H9 (cell line): ENCODE results near the gene DNAI2. TPM values are rescaled to one million over a fixed set of nuclear protein-coding genes. Genes with fewer than 3 reads are reported as not detected.
"Not testable (repeated sequence)": the region's sequence is repeated elsewhere in the genome, so short reads cannot be mapped to it uniquely, and the experiment has no call there.

Source experiments
- DNase-seq: peaks from one replicate; pipeline ENCODE4 v3.0.0-alpha.2; 2017
- H2AFZ ChIP-seq: one replicate; pipeline ENCODE4 v1.6.1; 2013; ENCODE audit warnings: mild to moderate bottlenecking, low read length, control low read depth, moderate library complexity
- H2AK5ac ChIP-seq: 2 replicates; pipeline ENCODE4 v1.6.1; 2013; ENCODE audit warnings: low read length, control low read depth, mixed read lengths; ENCODE audit not compliant: insufficient read length
- H2BK120ac ChIP-seq: one replicate; pipeline ENCODE4 v1.6.1; 2013; ENCODE audit warnings: low read depth, mild to moderate bottlenecking, low read length, control low read depth, inconsistent platforms; ENCODE audit not compliant: poor library complexity, severe bottlenecking
- H2BK12ac ChIP-seq: 2 replicates; pipeline ENCODE4 v1.6.1; 2013; ENCODE audit warnings: low read length, control low read depth, mixed read lengths, low read depth; ENCODE audit not compliant: insufficient read length
- H2BK15ac ChIP-seq: 2 replicates; pipeline ENCODE4 v1.6.1; 2013; ENCODE audit warnings: low read depth, low read length, control low read depth
- H2BK20ac ChIP-seq: one replicate; pipeline ENCODE4 v1.6.1; 2013; ENCODE audit warnings: low read depth, mild to moderate bottlenecking, low read length, control low read depth, inconsistent platforms; ENCODE audit not compliant: poor library complexity, severe bottlenecking
- H2BK5ac ChIP-seq: 2 replicates; pipeline ENCODE4 v1.6.1; 2013; ENCODE audit warnings: low read length, control low read depth, mixed read lengths; ENCODE audit not compliant: insufficient read length
- H3K14ac ChIP-seq: 2 replicates; pipeline ENCODE4 v1.6.1; 2013; ENCODE audit warnings: low read length, control low read depth; ENCODE audit not compliant: insufficient read depth
- H3K18ac ChIP-seq: 2 replicates; pipeline ENCODE4 v1.6.1; 2013; ENCODE audit warnings: low read depth, mild to moderate bottlenecking, mixed read lengths, low read length, control low read depth; ENCODE audit not compliant: insufficient read length
- H3K23ac ChIP-seq: 2 replicates; pipeline ENCODE4 v1.6.1; 2013; ENCODE audit warnings: low read length, control low read depth, mixed read lengths, low read depth; ENCODE audit not compliant: insufficient read length
- H3K23me2 ChIP-seq: 2 replicates; pipeline ENCODE4 v1.6.1; 2013; ENCODE audit warnings: low read depth, mild to moderate bottlenecking, mixed read lengths, low read length, control low read depth; ENCODE audit not compliant: insufficient read length, poor library complexity, severe bottlenecking
- H3K27ac ChIP-seq: 2 replicates; pipeline ENCODE4 v1.5.1; 2013; ENCODE audit warnings: low read length, control low read depth, mixed read lengths, low read depth; ENCODE audit not compliant: insufficient read length
- H3K27me3 ChIP-seq: 2 replicates; pipeline ENCODE4 v1.6.1; 2013; ENCODE audit warnings: low read length, control low read depth, inconsistent platforms; ENCODE audit not compliant: insufficient read depth
- H3K4ac ChIP-seq: 2 replicates; pipeline ENCODE4 v1.6.1; 2013; ENCODE audit warnings: low read depth, mild to moderate bottlenecking, control low read depth, inconsistent platforms, low read length, moderate library complexity
- H3K4me1 ChIP-seq: 2 replicates; pipeline ENCODE4 v1.6.1; 2013; ENCODE audit warnings: low read length, control low read depth, inconsistent platforms; ENCODE audit not compliant: insufficient read depth
- H3K4me2 ChIP-seq: 2 replicates; pipeline ENCODE4 v1.6.1; 2013; ENCODE audit warnings: low read length, control low read depth, mixed read lengths; ENCODE audit not compliant: insufficient read length, insufficient read depth
- H3K56ac ChIP-seq: 2 replicates; pipeline ENCODE4 v1.6.1; 2013; ENCODE audit warnings: low read depth, mild to moderate bottlenecking, mixed read lengths, low read length, control low read depth; ENCODE audit not compliant: insufficient read length
- H3K79me1 ChIP-seq: 2 replicates; pipeline ENCODE4 v1.6.1; 2013; ENCODE audit warnings: low read depth, mild to moderate bottlenecking, moderate library complexity, low read length, control low read depth, inconsistent platforms; ENCODE audit not compliant: insufficient read depth, poor library complexity, severe bottlenecking
- H3K79me2 ChIP-seq: 2 replicates; pipeline ENCODE4 v1.6.1; 2013; ENCODE audit warnings: low read length, control low read depth, inconsistent platforms; ENCODE audit not compliant: insufficient read depth
- H3K9ac ChIP-seq: 2 replicates; pipeline ENCODE4 v1.6.1; 2013; ENCODE audit warnings: low read length, control low read depth, mixed read lengths; ENCODE audit not compliant: insufficient read length; ENCODE audit errors: extremely low read depth
- H3K9me3 ChIP-seq: one replicate; pipeline ENCODE4 v1.6.1; 2013; ENCODE audit warnings: low read depth, low read length, inconsistent platforms; ENCODE audit not compliant: control insufficient read depth
- H3T11ph ChIP-seq: one replicate; pipeline ENCODE4 v1.6.1; 2013; ENCODE audit warnings: mild to moderate bottlenecking, low read length, control low read depth, inconsistent platforms
- H4K20me1 ChIP-seq: one replicate; pipeline ENCODE4 v1.6.1; 2013; ENCODE audit not compliant: control insufficient read depth, insufficient read length, insufficient read depth
- H4K5ac ChIP-seq: 2 replicates; pipeline ENCODE4 v1.6.1; 2013; ENCODE audit warnings: low read depth, mild to moderate bottlenecking, mixed read lengths, low read length, control low read depth; ENCODE audit not compliant: insufficient read length
- H4K8ac ChIP-seq: replicated peaks from 2 replicates; pipeline ENCODE4 v1.6.1; 2013; ENCODE audit warnings: low read length, control low read depth, mixed read lengths, low read depth; ENCODE audit not compliant: insufficient read length
- H4K91ac ChIP-seq: 2 replicates; pipeline ENCODE4 v1.6.1; 2013; ENCODE audit warnings: low read depth, mild to moderate bottlenecking, moderate library complexity, mixed read lengths, low read length, control low read depth; ENCODE audit not compliant: insufficient read length
- H3K27ac Mint-ChIP-seq, 3 experiments: 2 replicates in 2 of 3; 3 replicates in 1 of 3; pipeline ENCODE4 v1.8.0; 2020 to 2021; ENCODE audit warnings: mixed read lengths in 3 of 3, mild to moderate bottlenecking in 1 of 3, moderate library complexity in 1 of 3
- H3K27me3 Mint-ChIP-seq: 2 replicates; pipeline ENCODE4 v1.8.0; 2021; ENCODE audit warnings: low read depth, mild to moderate bottlenecking, moderate library complexity, mixed read lengths
- H3K36me3 Mint-ChIP-seq, 3 experiments: 2 replicates in 2 of 3; 3 replicates in 1 of 3; pipeline ENCODE4 v1.8.0; 2020 to 2021; ENCODE audit warnings: low read depth in 3 of 3, mixed read lengths in 3 of 3; ENCODE audit not compliant: insufficient read depth in 1 of 3
- H3K4me1 Mint-ChIP-seq, 2 experiments: 2 replicates each; pipeline ENCODE4 v1.8.0; 2020; ENCODE audit warnings: mixed read lengths in 2 of 2
- H3K4me3 Mint-ChIP-seq, 2 experiments: 2 replicates in 1 of 2; 3 replicates in 1 of 2; pipeline ENCODE4 v1.8.0; 2020 to 2021; ENCODE audit warnings: mild to moderate bottlenecking in 2 of 2, mixed read lengths in 2 of 2, moderate library complexity in 1 of 2
- H3K9me3 Mint-ChIP-seq, 2 experiments: 2 replicates in 1 of 2; 3 replicates in 1 of 2; pipeline ENCODE4 v1.8.0; 2020; ENCODE audit warnings: mild to moderate bottlenecking in 2 of 2, mixed read lengths in 2 of 2, moderate library complexity in 1 of 2
- WGBS: extraction: QIAGEN DNeasy Blood & Tissue Kit; methylation state at CpG from one replicate; pipeline ENCODE4 v1.1.7; 2013; ENCODE audit warnings: missing lambda C conversion rate, low lambda C conversion rate, mixed read lengths; ENCODE audit not compliant: insufficient read length; ENCODE audit errors: extremely low coverage; 5-methylcytosine and 5-hydroxymethylcytosine counted together
- total RNA-seq: library from RNA; stranded (reverse); gene quantifications from 2 replicates; pipeline ENCODE4 v1.2.1, GENCODE V29; 2021
- TF ChIP-seq, protein P1 (sequence below): fragments of 200-600 bp; sonication (generic); conservative IDR thresholded peaks from 3 replicates; pipeline ENCODE4 v1.8.0; 2021; ENCODE audit warnings: antibody characterized with exemption, mild to moderate bottlenecking

The DNAI2 gene
- total RNA-seq, 1 experiment from 2014 or later = not detected

DNA sequence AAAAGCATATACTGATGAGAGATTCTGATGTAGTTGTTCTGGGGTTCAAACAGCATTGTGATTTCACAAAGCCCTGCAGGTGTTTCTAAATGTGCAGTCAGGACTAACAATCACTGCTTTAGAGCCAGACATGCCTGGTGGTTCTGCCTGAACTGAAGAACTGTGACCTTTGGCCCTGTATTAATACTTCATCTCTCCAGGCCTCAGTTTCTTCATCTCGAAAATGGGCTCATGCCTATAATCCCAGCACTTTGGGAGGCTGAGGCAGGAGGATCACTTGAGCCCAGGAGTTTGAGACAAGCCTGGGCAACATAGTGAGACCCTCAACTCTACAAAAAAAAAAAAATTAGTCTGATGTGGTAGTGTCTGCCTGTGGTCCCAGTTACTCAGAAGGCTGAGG lies 3.9 kb downstream of the DNAI2 start:
- Histone ChIP-seq H2BK120ac (no peak overlapping the region), H3K4me2 (no peak overlapping the region), H3K18ac (no peak overlapping the region), H3K14ac (no peak overlapping the region), H3K4me1 (no peaks in the 10 kb centered on the region), H2AFZ (no peak overlapping the region), H3K4ac (no peak overlapping the region), H3K23ac (no peak overlapping the region), H4K20me1 (no peaks in the 10 kb centered on the region), H3K56ac (no peak overlapping the region), H3K9me3 (no peaks in the 10 kb centered on the region), H2AK5ac (no peak overlapping the region), H3K23me2 (peaks cover 4% of the 10 kb centered on the region), H2BK20ac (no peak overlapping the region), H3K27me3 (no peaks in the 10 kb centered on the region; the same call in 1 of the 2 replicates), H2BK15ac (no peak overlapping the region), H3K79me2 (no peaks in the 10 kb centered on the region), H3T11ph (no peak overlapping the region), H2BK12ac (no peak overlapping the region), H2BK5ac (no peak overlapping the region), H3K27ac (no peak overlapping the region), H3K79me1 (no peaks in the 10 kb centered on the region), H3K9ac (no peak overlapping the region), H4K8ac (no peak overlapping the region), H4K91ac (no peak overlapping the region), H4K5ac (no peak overlapping the region)
- TF ChIP-seq, protein P1, sequence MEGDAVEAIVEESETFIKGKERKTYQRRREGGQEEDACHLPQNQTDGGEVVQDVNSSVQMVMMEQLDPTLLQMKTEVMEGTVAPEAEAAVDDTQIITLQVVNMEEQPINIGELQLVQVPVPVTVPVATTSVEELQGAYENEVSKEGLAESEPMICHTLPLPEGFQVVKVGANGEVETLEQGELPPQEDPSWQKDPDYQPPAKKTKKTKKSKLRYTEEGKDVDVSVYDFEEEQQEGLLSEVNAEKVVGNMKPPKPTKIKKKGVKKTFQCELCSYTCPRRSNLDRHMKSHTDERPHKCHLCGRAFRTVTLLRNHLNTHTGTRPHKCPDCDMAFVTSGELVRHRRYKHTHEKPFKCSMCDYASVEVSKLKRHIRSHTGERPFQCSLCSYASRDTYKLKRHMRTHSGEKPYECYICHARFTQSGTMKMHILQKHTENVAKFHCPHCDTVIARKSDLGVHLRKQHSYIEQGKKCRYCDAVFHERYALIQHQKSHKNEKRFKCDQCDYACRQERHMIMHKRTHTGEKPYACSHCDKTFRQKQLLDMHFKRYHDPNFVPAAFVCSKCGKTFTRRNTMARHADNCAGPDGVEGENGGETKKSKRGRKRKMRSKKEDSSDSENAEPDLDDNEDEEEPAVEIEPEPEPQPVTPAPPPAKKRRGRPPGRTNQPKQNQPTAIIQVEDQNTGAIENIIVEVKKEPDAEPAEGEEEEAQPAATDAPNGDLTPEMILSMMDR = no peak
- WGBS = no CpG with 5 or more reads among the region's 1 CpG
- no peak overlapping the region for H3K27ac Mint-ChIP-seq
- no peaks in the 10 kb centered on the region for H3K36me3 Mint-ChIP-seq
- peaks cover 44% of the 10 kb centered on the region for H3K27me3 Mint-ChIP-seq
- DNase-seq = no peak
- H3K9me3 Mint-ChIP-seq = no peaks in the 10 kb centered on the region
- H3K4me3 Mint-ChIP-seq = no peak overlapping the region
- peaks cover 12 to 26% of the 10 kb centered on the region in 2 experiments for H3K4me1 Mint-ChIP-seq

DNA sequence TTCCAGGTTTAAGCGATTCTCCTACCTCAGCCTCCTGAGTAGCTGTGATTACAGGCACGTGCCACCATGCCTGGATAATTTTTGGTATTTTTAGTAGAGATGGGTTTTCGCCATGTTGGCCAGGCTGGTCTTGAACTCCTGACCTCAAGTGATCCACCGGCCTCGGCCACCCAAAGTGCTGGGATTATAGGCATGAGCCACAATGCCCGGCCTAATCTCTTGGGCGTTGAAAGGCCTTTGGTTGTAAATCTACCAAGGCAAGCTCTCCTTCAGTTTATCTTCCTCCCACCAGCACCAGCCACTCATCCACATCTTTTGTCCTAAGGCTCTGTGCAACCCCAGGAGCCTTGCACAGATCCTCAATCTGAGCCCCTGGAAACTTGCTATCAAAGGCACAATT lies 5.6 kb downstream of the DNAI2 start:
- not testable (repeated sequence) for H3T11ph ChIP-seq, H3K27ac ChIP-seq, H3K4me3 Mint-ChIP-seq, H3K27me3 ChIP-seq, H2BK5ac ChIP-seq, H3K14ac ChIP-seq, H4K5ac ChIP-seq, H3K79me2 ChIP-seq, H3K9me3 Mint-ChIP-seq, H3K56ac ChIP-seq, H3K9ac ChIP-seq, H3K23me2 ChIP-seq, H4K8ac ChIP-seq, H3K36me3 Mint-ChIP-seq, H2BK15ac ChIP-seq, H3K18ac ChIP-seq, H2BK120ac ChIP-seq, H2BK20ac ChIP-seq, H2BK12ac ChIP-seq, H3K79me1 ChIP-seq, H2AFZ ChIP-seq, H3K4me1 ChIP-seq, DNase-seq, H3K23ac ChIP-seq, H3K27ac Mint-ChIP-seq, H4K20me1 ChIP-seq, H3K4me2 ChIP-seq, H3K4ac ChIP-seq, H4K91ac ChIP-seq, H2AK5ac ChIP-seq, H3K9me3 ChIP-seq
- peaks cover 2 to 10% of the 10 kb centered on the region in 2 experiments; a peak in 3 of 4 replicates for H3K4me1 Mint-ChIP-seq
- peaks cover 29% of the 10 kb centered on the region for H3K27me3 Mint-ChIP-seq
- no CpG with 5 or more reads among the region's 7 CpGs for WGBS
